SK-N-SH (cell line): ENCODE results near the gene ADAMTS19. TPM values are rescaled to one million over a fixed set of nuclear protein-coding genes. Genes with fewer than 3 reads are reported as not detected.

Source experiments
- CTCF ChIA-PET: fragments of 300-600, 350-600 bp; formaldehyde crosslinking; extraction: SDS; loops from one replicate; lab custom pipeline; 2021; lab: Yijun Ruan, JAX
- POLR2A ChIA-PET: fragments of 350-600 bp; sonication (Branson Sonifier 250); formaldehyde crosslinking; extraction: SDS; loops from one replicate; lab custom pipeline; 2020; ENCODE audit warnings: antibody characterized with exemption, inconsistent platforms; lab: Yijun Ruan, JAX
- DNase-seq: peaks from one replicate; pipeline ENCODE4 v3.0.0; 2012
- H2AFZ ChIP-seq: fragments of 200-600 bp; sonication (generic); 2 replicates; pipeline ENCODE4 v1.8.1; 2016; ENCODE audit warnings: antibody characterized with exemption, mild to moderate bottlenecking, low read depth
- H3F3A ChIP-seq: fragments of 200-600 bp; sonication (generic); replicated peaks from 2 replicates; pipeline ENCODE3; 2016; ENCODE audit warnings: antibody characterized with exemption, mild to moderate bottlenecking; ENCODE audit not compliant: insufficient read depth
- H3K27ac ChIP-seq, 2 experiments: fragments of 200-500 bp in 1 of 2; fragments of 200-600 bp in 1 of 2; sonication (Bioruptor generic) in 1 of 2; sonication (generic), shearing (Covaris generic) in 1 of 2; 2 replicates each; pipeline versions ENCODE4 v1.5.1 to v1.6.1; 2014 to 2016; ENCODE audit warnings: low read depth in 2 of 2, inconsistent platforms in 1 of 2, low read length in 1 of 2, mild to moderate bottlenecking in 1 of 2, mixed read lengths in 1 of 2
- H3K27me3 ChIP-seq: fragments of 200-600 bp; sonication (generic), shearing (Covaris generic); 2 replicates; pipeline ENCODE4 v1.6.1; 2016; ENCODE audit warnings: mixed run types; ENCODE audit not compliant: insufficient read depth
- H3K36me3 ChIP-seq, 2 experiments: fragments of 200-500 bp in 1 of 2; fragments of 200-600 bp in 1 of 2; sonication (Bioruptor generic) in 1 of 2; sonication (generic) in 1 of 2; replicated peaks in 1 of 2; 2 replicates each; pipeline versions ENCODE3 to v1.5.1; 2014 to 2016; ENCODE audit warnings: low read length in 1 of 2, mild to moderate bottlenecking in 1 of 2; ENCODE audit not compliant: insufficient read depth in 2 of 2, control insufficient read depth in 1 of 2
- H3K4me1 ChIP-seq, 2 experiments: fragments of 200-500 bp in 1 of 2; fragments of 200-600 bp in 1 of 2; sonication (Bioruptor generic) in 1 of 2; sonication (generic), shearing (Covaris generic) in 1 of 2; 2 replicates each; pipeline versions ENCODE4 v1.5.1 to v1.6.1; 2014 to 2016; ENCODE audit warnings: low read depth in 1 of 2, low read length in 1 of 2, mixed run types in 1 of 2; ENCODE audit not compliant: insufficient read depth in 2 of 2, control insufficient read depth in 1 of 2
- H3K4me2 ChIP-seq: fragments of 200-600 bp; sonication (generic), shearing (Covaris generic); 2 replicates; pipeline ENCODE4 v1.6.1; 2017; ENCODE audit warnings: mixed run types
- H3K4me3 ChIP-seq, 2 experiments: fragments of 200-500 bp in 1 of 2; fragments of 200-600 bp in 1 of 2; sonication (Bioruptor generic) in 1 of 2; sonication (generic), shearing (Covaris generic) in 1 of 2; 2 replicates each; pipeline versions ENCODE4 v1.5.1 to v1.8.1; 2014 to 2016; ENCODE audit warnings: low read depth in 2 of 2, inconsistent platforms in 1 of 2, low read length in 1 of 2, mild to moderate bottlenecking in 1 of 2, mixed read lengths in 1 of 2, moderate library complexity in 1 of 2
- H3K79me2 ChIP-seq: fragments of 200-600 bp; sonication (generic); 2 replicates; pipeline ENCODE4 v1.8.1; 2017; ENCODE audit warnings: mild to moderate bottlenecking; ENCODE audit not compliant: insufficient read depth
- H3K9ac ChIP-seq: fragments of 200-600 bp; sonication (generic); 2 replicates; pipeline ENCODE4 v1.6.1; 2017; ENCODE audit warnings: mixed run types
- H3K9me2 ChIP-seq: fragments of 200-600 bp; sonication (generic); 2 replicates; pipeline ENCODE4 v1.6.1; 2017; ENCODE audit warnings: mixed run types
- H3K9me3 ChIP-seq: fragments of 200-600 bp; sonication (generic); 2 replicates; pipeline ENCODE4 v1.6.1; 2017; ENCODE audit warnings: mixed run types, mild to moderate bottlenecking, moderate library complexity
- H4K20me1 ChIP-seq: fragments of 200-600 bp; sonication (generic); 2 replicates; pipeline ENCODE4 v1.6.1; 2017; ENCODE audit warnings: mild to moderate bottlenecking, mixed run types; ENCODE audit not compliant: insufficient read depth
- CHD2 ChIP-seq: fragments of 150-350 bp; IDR thresholded peaks from 2 replicates; pipeline ENCODE4 v1.6.1; 2018; ENCODE audit warnings: low read length; ENCODE audit not compliant: partially characterized antibody
- CTCF ChIP-seq: fragments of 200-600 bp; sonication (generic); IDR thresholded peaks from 2 replicates; pipeline ENCODE4 v1.6.1; 2017; ENCODE audit warnings: antibody characterized with exemption, mild to moderate bottlenecking, moderate library complexity
- EZH2phosphoT487 ChIP-seq: fragments of 200-600 bp; sonication (generic); IDR thresholded peaks from 2 replicates; pipeline ENCODE4 v1.6.1; 2017; ENCODE audit warnings: low read depth, mixed run types, mild to moderate bottlenecking, antibody characterized with exemption, moderate library complexity, borderline replicate concordance
- GABPA ChIP-seq: IDR thresholded peaks from 2 replicates; pipeline ENCODE4 v1.4.0; 2012; ENCODE audit warnings: low read depth, mild to moderate bottlenecking
- MAX ChIP-seq: IDR thresholded peaks from 2 replicates; pipeline ENCODE4 v1.4.0; 2012; ENCODE audit warnings: low read depth
- MEF2A ChIP-seq: IDR thresholded peaks from 2 replicates; pipeline ENCODE4 v1.4.0; 2012; ENCODE audit warnings: low read depth, borderline replicate concordance
- MXI1 ChIP-seq: IDR thresholded peaks from 2 replicates; pipeline ENCODE4 v1.6.1; 2012; ENCODE audit warnings: mild to moderate bottlenecking, low read depth, low read length, improper control_type of control experiment
- NFIC ChIP-seq: IDR thresholded peaks from 2 replicates; pipeline ENCODE4 v1.4.0; 2012; ENCODE audit warnings: borderline replicate concordance
- RAD21 ChIP-seq: IDR thresholded peaks from 2 replicates; pipeline ENCODE4 v1.6.1; 2012; ENCODE audit warnings: mild to moderate bottlenecking, low read length
- SIN3A ChIP-seq: IDR thresholded peaks from 2 replicates; pipeline ENCODE4 v1.6.1; 2012; ENCODE audit warnings: low read depth, mild to moderate bottlenecking, low read length, moderate library complexity, borderline replicate concordance
- USF1 ChIP-seq: IDR thresholded peaks from 2 replicates; pipeline ENCODE4 v1.4.0; 2012; ENCODE audit warnings: low read depth, borderline replicate concordance
- YY1 ChIP-seq: IDR thresholded peaks from 2 replicates; pipeline ENCODE4 v1.4.0; 2012; ENCODE audit warnings: low read depth, mild to moderate bottlenecking
- ZBTB33 ChIP-seq: IDR thresholded peaks from 2 replicates; pipeline ENCODE4 v1.4.0; 2012; ENCODE audit warnings: low read depth, borderline replicate concordance
- WGBS: methylation state at CpG from one replicate; pipeline ENCODE4 v1.1.6; 2017; ENCODE audit warnings: low lambda C conversion rate; 5-methylcytosine and 5-hydroxymethylcytosine counted together
- polyA plus RNA-seq, 3 experiments: library from polyadenylated mRNA; depleted of rRNA; stranded (reverse); fragments of >200 nt; gene quantifications; 2 replicates each; pipeline ENCODE4 v1.2.3, GENCODE V29; 2012

The ADAMTS19 gene
- polyA plus RNA-seq, 1 of the 3 experiments (the other 2 are of a cell fraction), result 0.10 TPM

GRCh38 chr5:129687941-129688340 lies 227.8 kb downstream of the ADAMTS19 start:
- H3K27ac ChIP-seq, result no peak overlapping the region
- H3K9me2 ChIP-seq, result no peaks in the 10 kb centered on the region
- H2AFZ ChIP-seq, result no peak overlapping the region
- no peaks in the 10 kb centered on the region; the same call in 1 of the 2 replicates for H3K27me3 ChIP-seq
- no peak overlapping the region for H3K4me3 ChIP-seq
- H3F3A ChIP-seq, result no peaks in the 10 kb centered on the region
- no peak for TF ChIP-seq SIN3A
- TF ChIP-seq EZH2phosphoT487, result no peak
- TF ChIP-seq CTCF, result no peak
- no peak for TF ChIP-seq MEF2A
- no peak for TF ChIP-seq GABPA
- TF ChIP-seq CHD2, result no peak
- TF ChIP-seq MAX, result no peak
- no peak for TF ChIP-seq NFIC
- no peak for TF ChIP-seq YY1
- no peak for TF ChIP-seq MXI1
- no peak for TF ChIP-seq ZBTB33
- no peak for DNase-seq
- H3K79me2 ChIP-seq, result no peaks in the 10 kb centered on the region
- no peaks in the 10 kb centered on the region for H3K9me3 ChIP-seq
- no peaks in the 10 kb centered on the region for H3K36me3 ChIP-seq
- CTCF ChIA-PET, result no interaction called here
- H3K4me1 ChIP-seq, result no peaks in the 10 kb centered on the region
- POLR2A ChIA-PET, result no interaction called here
- WGBS, result 1% methylated on average over 3 of the region's 3 CpGs
- H3K4me2 ChIP-seq, result no peak overlapping the region
- no peaks in the 10 kb centered on the region for H4K20me1 ChIP-seq
- no peak overlapping the region for H3K9ac ChIP-seq

- Histone ChIP-seq H3K36me3 (no peaks in the 10 kb centered on the region), H3K9ac (no peak overlapping the region), H3K4me2 (no peak overlapping the region), H4K20me1 (no peaks in the 10 kb centered on the region), H3K27ac (no peak overlapping the region), H3K4me1 (no peaks in the 10 kb centered on the region), H3F3A (no peaks in the 10 kb centered on the region), H3K9me3 (no peaks in the 10 kb centered on the region), H3K27me3 (no peaks in the 10 kb centered on the region; the same call in 1 of the 2 replicates), H3K9me2 (no peaks in the 10 kb centered on the region), H3K4me3 (no peak overlapping the region), H3K79me2 (no peaks in the 10 kb centered on the region), H2AFZ (no peak overlapping the region)
- TF ChIP-seq CTCF (no peak), USF1 (no peak), RAD21 (no peak)
- POLR2A ChIA-PET, result no interaction called here
- no peak for DNase-seq
- CTCF ChIA-PET, result no interaction called here
These were observed 228.9 kb downstream of the ADAMTS19 start for GRCh38 chr5:129689045-129689444.
